SK-N-SH treated with all-trans-retinoic acid at 6 μM for 48 hours (cell line): Measurements from ENCODE around the gene SRPK3.

Experiments used
- ISL1 ChIP-seq: fragments of 250-450 bp; sonication (Bioruptor Pico); IDR thresholded peaks from 2 replicates; pipeline ENCODE4 v2.1.2; 2022; ENCODE audit warnings: mild to moderate bottlenecking, moderate library complexity
- RARB ChIP-seq: fragments of 250-450 bp; sonication (Bioruptor Pico); IDR thresholded peaks from 2 replicates; pipeline ENCODE4 v1.8.0; 2021; ENCODE audit warnings: mild to moderate bottlenecking, moderate library complexity
- SNAI2 ChIP-seq: fragments of 250-450 bp; sonication (Bioruptor Pico); IDR thresholded peaks from 2 replicates; pipeline ENCODE4 v1.5.0; 2020; ENCODE audit warnings: mild to moderate bottlenecking, moderate library complexity
- TCF4 ChIP-seq: fragments of 250-450 bp; sonication (Bioruptor Pico); IDR thresholded peaks from 2 replicates; pipeline ENCODE4 v1.8.0; 2021; ENCODE audit warnings: mild to moderate bottlenecking, moderate library complexity, borderline replicate concordance
- ZC3H10 ChIP-seq: fragments of 250-450 bp; sonication (Bioruptor Pico); IDR thresholded peaks from 2 replicates; pipeline ENCODE4 v1.5.1; 2021; ENCODE audit warnings: mild to moderate bottlenecking, moderate library complexity
- ZFP3 ChIP-seq: fragments of 250-450 bp; sonication (Bioruptor Pico); IDR thresholded peaks from 2 replicates; pipeline ENCODE4 v1.5.0; 2020; ENCODE audit warnings: mild to moderate bottlenecking, moderate library complexity
- ZNF565 ChIP-seq: fragments of 450-650 bp; formaldehyde crosslinking; conservative IDR thresholded peaks from 2 replicates; pipeline ENCODE4 v1.5.0; 2020; ENCODE audit warnings: low read depth, mild to moderate bottlenecking, moderate library complexity
- TF ChIP-seq, protein P1 (sequence below): fragments of 250-450 bp; sonication (Bioruptor Pico); IDR thresholded peaks from 2 replicates; pipeline ENCODE4 v1.5.1; 2020; ENCODE audit warnings: low read depth, mild to moderate bottlenecking, moderate library complexity
- TF ChIP-seq, protein P2 (sequence below): fragments of 250-450 bp; sonication (Bioruptor Pico); IDR thresholded peaks from 2 replicates; pipeline ENCODE4 v1.8.0; 2020; ENCODE audit warnings: mild to moderate bottlenecking, moderate library complexity, borderline replicate concordance
- TF ChIP-seq, protein P3 (sequence below): fragments of 250-450 bp; sonication (Bioruptor Pico); IDR thresholded peaks from 2 replicates; pipeline ENCODE4 v1.5.0; 2020; ENCODE audit warnings: mild to moderate bottlenecking, moderate library complexity

DNA sequence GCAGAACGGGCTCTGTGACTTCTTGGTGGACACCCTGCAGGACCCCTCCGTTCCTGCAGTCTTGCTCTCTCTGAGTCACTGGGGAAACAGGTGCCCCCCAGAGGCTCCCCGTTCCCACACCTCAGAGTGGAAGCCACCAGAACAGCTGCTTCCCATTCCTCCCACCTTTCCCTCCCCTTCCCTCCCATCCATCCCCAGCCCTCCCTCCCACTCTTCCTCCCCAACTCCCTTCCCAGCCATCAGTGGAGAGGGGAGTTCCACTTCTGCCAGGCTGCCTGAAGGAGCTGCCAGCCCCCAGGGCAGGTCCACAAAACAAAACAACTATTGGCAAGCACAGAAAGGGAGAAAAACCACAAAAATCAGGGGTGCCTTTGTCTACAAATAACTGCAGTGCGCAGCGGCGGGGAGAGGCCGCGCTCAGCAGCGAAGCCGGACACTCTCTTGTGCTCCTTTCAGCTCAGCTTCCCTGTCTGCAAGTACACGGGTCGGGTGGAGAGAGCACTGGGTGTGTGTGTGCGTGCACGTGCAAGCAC is 21.7 kb downstream of the SRPK3 start:
- no peak for TF ChIP-seq RARB (CRISPR knock-in tag)
- no peak for TF ChIP-seq ZC3H10 (CRISPR knock-in tag)
- TF ChIP-seq, protein P1, sequence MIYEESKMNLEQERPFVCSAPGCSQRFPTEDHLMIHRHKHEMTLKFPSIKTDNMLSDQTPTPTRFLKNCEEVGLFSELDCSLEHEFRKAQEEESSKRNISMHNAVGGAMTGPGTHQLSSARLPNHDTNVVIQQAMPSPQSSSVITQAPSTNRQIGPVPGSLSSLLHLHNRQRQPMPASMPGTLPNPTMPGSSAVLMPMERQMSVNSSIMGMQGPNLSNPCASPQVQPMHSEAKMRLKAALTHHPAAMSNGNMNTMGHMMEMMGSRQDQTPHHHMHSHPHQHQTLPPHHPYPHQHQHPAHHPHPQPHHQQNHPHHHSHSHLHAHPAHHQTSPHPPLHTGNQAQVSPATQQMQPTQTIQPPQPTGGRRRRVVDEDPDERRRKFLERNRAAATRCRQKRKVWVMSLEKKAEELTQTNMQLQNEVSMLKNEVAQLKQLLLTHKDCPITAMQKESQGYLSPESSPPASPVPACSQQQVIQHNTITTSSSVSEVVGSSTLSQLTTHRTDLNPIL (CRISPR knock-in tag) = no peak
- TF ChIP-seq ZFP3 (CRISPR knock-in tag) = no peak
- TF ChIP-seq ZNF565 (CRISPR knock-in tag) = no peak
- TF ChIP-seq, protein P2, sequence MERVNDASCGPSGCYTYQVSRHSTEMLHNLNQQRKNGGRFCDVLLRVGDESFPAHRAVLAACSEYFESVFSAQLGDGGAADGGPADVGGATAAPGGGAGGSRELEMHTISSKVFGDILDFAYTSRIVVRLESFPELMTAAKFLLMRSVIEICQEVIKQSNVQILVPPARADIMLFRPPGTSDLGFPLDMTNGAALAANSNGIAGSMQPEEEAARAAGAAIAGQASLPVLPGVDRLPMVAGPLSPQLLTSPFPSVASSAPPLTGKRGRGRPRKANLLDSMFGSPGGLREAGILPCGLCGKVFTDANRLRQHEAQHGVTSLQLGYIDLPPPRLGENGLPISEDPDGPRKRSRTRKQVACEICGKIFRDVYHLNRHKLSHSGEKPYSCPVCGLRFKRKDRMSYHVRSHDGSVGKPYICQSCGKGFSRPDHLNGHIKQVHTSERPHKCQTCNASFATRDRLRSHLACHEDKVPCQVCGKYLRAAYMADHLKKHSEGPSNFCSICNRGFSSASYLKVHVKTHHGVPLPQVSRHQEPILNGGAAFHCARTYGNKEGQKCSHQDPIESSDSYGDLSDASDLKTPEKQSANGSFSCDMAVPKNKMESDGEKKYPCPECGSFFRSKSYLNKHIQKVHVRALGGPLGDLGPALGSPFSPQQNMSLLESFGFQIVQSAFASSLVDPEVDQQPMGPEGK (CRISPR knock-in tag) = no peak
- TF ChIP-seq, protein P3, sequence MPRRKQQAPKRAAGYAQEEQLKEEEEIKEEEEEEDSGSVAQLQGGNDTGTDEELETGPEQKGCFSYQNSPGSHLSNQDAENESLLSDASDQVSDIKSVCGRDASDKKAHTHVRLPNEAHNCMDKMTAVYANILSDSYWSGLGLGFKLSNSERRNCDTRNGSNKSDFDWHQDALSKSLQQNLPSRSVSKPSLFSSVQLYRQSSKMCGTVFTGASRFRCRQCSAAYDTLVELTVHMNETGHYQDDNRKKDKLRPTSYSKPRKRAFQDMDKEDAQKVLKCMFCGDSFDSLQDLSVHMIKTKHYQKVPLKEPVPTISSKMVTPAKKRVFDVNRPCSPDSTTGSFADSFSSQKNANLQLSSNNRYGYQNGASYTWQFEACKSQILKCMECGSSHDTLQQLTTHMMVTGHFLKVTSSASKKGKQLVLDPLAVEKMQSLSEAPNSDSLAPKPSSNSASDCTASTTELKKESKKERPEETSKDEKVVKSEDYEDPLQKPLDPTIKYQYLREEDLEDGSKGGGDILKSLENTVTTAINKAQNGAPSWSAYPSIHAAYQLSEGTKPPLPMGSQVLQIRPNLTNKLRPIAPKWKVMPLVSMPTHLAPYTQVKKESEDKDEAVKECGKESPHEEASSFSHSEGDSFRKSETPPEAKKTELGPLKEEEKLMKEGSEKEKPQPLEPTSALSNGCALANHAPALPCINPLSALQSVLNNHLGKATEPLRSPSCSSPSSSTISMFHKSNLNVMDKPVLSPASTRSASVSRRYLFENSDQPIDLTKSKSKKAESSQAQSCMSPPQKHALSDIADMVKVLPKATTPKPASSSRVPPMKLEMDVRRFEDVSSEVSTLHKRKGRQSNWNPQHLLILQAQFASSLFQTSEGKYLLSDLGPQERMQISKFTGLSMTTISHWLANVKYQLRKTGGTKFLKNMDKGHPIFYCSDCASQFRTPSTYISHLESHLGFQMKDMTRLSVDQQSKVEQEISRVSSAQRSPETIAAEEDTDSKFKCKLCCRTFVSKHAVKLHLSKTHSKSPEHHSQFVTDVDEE (CRISPR knock-in tag) = no peak
- no peak for TF ChIP-seq ISL1 (CRISPR knock-in tag)
- TF ChIP-seq TCF4 (CRISPR knock-in tag) = no peak
- TF ChIP-seq SNAI2 (CRISPR knock-in tag) = no peak
